ENCODE measurements around the gene AP1S1. TPM values are rescaled to one million over a fixed set of nuclear protein-coding genes. Genes with fewer than 3 reads are reported as not detected.
A peak's percentile ranks its signal among the peaks of the same experiment; 100 is the strongest.

AP1S1 gene
- total and polyA plus RNA-seq, 2 of the 13 experiments (the other 11 are each of a cell fraction or from before 2014, with no cell fraction given): 57.5 to 68.1 TPM

GRCh38 chr7:101108330-101108857 lies 45.9 kb upstream of the AP1S1 start (continued):
- TF ChIP-seq MYPOP (CRISPR knock-in tag; IDR thresholded peaks at IDR 0.05) (no peak), KAT8 (CRISPR knock-in tag; IDR thresholded peaks at IDR 0.05) (0 out of 2 replicates have a peak, but pooled peaks have one; percentile 25), ZNF121 (CRISPR knock-in tag; IDR thresholded peaks at IDR 0.05) (peak; percentile 51; the same call in 1 of the 2 replicates), ZFX (CRISPR knock-in tag; IDR thresholded peaks at IDR 0.05; ENCODE audit: low read depth) (peak; percentile 73), SAFB2 (CRISPR knock-in tag; IDR thresholded peaks at IDR 0.05; ENCODE audit: borderline replicate concordance, low read depth) (peak; percentile 45; the same call in 1 of the 2 replicates), SPEN (CRISPR knock-in tag; IDR thresholded peaks at IDR 0.05; ENCODE audit: low read depth) (peak; percentile 57), FOXK1 (CRISPR knock-in tag; IDR thresholded peaks at IDR 0.05; ENCODE audit: borderline replicate concordance, low read depth) (no peak), ZNF790 (CRISPR knock-in tag; IDR thresholded peaks at IDR 0.05; ENCODE audit: borderline replicate concordance) (no peak), ELF4 (CRISPR knock-in tag; IDR thresholded peaks at IDR 0.05; ENCODE audit: borderline replicate concordance) (no peak), HMG20B (CRISPR knock-in tag; conservative IDR thresholded peaks at IDR 0.05) (0 out of 2 replicates have a peak, but pooled peaks have one; percentile 31), FOXP1 (IDR thresholded peaks at IDR 0.05) (no peak), FOXP1 (CRISPR knock-in tag; IDR thresholded peaks at IDR 0.05) (peak; percentile 55; the same call in 1 of the 2 replicates), U2AF1 (optimal IDR thresholded peaks at IDR 0.05; ENCODE audit: low read depth, low read length) (no peak), HDAC2 (CRISPR knock-in tag; IDR thresholded peaks at IDR 0.05) (peak; percentile 65; the same call in 1 of the 2 replicates), ZBTB3 (CRISPR knock-in tag; IDR thresholded peaks at IDR 0.05; ENCODE audit: borderline replicate concordance, low read depth) (0 out of 2 replicates have a peak, but pooled peaks have one; percentile 39), ZGPAT (CRISPR knock-in tag; IDR thresholded peaks at IDR 0.05) (no peak; the same call in 1 of the 2 replicates), SNAI1 (CRISPR knock-in tag; IDR thresholded peaks at IDR 0.05; ENCODE audit: borderline replicate concordance) (peak; percentile 81; the same call in 1 of the 2 replicates), HOXA3 (CRISPR knock-in tag; IDR thresholded peaks at IDR 0.05) (peak; percentile 61; the same call in 1 of the 2 replicates), NR2C2 (CRISPR knock-in tag; IDR thresholded peaks at IDR 0.05; ENCODE audit: borderline replicate concordance) (peak; percentile 60; the same call in 1 of the 2 replicates), ZNF770 (CRISPR knock-in tag; IDR thresholded peaks at IDR 0.05) (peak; percentile 56; the same call in 1 of the 2 replicates), ZNF747 (CRISPR knock-in tag; IDR thresholded peaks at IDR 0.05; ENCODE audit: borderline replicate concordance) (peak; percentile 25; the same call in 1 of the 2 replicates), MAZ (IDR thresholded peaks at IDR 0.05; ENCODE audit: borderline replicate concordance, low read depth, low read length) (0 out of 2 replicates have a peak, but pooled peaks have one; percentile 28), MAZ (CRISPR knock-in tag; IDR thresholded peaks at IDR 0.05; ENCODE audit: low read depth) (no peak), NAIF1 (CRISPR knock-in tag; IDR thresholded peaks at IDR 0.05; ENCODE audit: borderline replicate concordance) (no peak), PPARG (CRISPR knock-in tag; conservative IDR thresholded peaks at IDR 0.05) (peak; percentile 67), ZNF761 (CRISPR knock-in tag; conservative IDR thresholded peaks at IDR 0.05) (peak; percentile 67; the same call in 1 of the 2 replicates), ZSCAN25 (CRISPR knock-in tag; IDR thresholded peaks at IDR 0.05) (no peak; the same call in 1 of the 2 replicates)

Data from HepG2 (cell line).